Astrocyte of the spinal cord (primary cell): ENCODE results near the gene SPEG.

ENCODE experiments used
- DNase-seq: peaks from one replicate; pipeline ENCODE4 v3.0.0; 2011; ENCODE audit warnings: low read depth, low spot score
- H3K4me3 ChIP-seq: 2 replicates; pipeline ENCODE4 v1.5.1; 2011; ENCODE audit warnings: low read depth, mild to moderate bottlenecking, low read length, moderate library complexity
- CTCF ChIP-seq: IDR thresholded peaks from 2 replicates; pipeline ENCODE4 v1.5.1; 2012; ENCODE audit warnings: low read depth, mild to moderate bottlenecking, low read length, inconsistent platforms
- in situ Hi-C: cut with HindIII; loops from 2 replicates; pipeline ENCODE4 v1.10.0; 2017; ENCODE audit warnings: low sequenced_read_pairs

The SPEG gene

DNA sequence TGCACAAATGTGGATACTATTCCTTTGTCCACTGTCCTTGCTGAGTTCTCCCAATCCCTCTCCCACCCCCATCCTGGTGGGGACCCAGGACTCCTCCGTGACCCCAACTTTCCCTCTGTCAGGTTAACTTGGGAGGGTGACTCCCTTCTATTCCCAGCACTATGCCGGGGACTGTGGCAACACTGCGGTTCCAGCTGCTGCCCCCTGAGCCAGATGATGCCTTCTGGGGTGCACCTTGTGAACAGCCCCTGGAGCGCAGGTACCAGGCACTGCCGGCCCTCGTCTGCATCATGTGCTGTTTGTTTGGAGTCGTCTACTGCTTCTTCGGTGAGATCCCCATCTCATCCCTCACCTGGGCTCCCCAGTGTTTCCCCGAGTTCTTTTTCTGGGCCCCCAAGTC, 109.9 kb downstream of the SPEG start:
- H3K4me3 ChIP-seq: no peak overlapping the region
- in situ Hi-C loops: no loop called here
- TF ChIP-seq CTCF: no peak
- no peak for DNase-seq

DNA sequence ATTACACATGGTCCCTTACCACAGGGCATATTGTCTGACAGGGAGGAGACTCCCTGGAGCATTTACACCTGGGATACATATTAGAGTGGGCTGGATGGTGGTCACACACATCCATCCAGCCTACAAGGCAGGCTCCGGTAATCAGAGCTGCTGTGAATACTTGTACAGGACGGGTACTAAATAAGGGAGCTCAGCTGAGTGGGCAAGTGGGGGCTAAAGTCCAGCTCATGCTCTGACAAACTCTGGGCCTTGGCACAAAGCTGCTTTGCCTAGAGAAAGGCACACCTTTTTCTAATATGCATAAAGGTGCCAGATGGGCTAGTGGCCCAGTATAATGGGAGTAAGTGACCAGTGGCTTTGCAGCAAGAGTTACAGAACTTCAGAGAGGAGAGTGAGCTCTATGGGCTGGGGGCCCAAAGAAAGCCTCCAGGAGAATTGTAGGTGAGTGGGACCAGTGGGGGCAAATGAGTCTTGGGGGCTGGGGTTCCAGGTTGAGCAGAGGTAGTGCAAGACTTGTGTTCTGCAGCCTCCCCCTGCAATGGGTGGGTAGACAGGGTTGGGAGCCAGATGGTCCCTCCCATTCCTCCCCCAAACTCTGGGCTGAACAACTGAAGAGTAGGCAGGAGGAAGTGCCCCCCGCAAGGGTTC, 110.8 kb downstream of the SPEG start:
- no peak for DNase-seq
- H3K4me3 ChIP-seq: no peak overlapping the region
- in situ Hi-C loops: no loop called here
- TF ChIP-seq CTCF: no peak

GRCh38 chr2:219545943-219546352, 111.3 kb downstream of the SPEG start:
- no peak for TF ChIP-seq CTCF
- in situ Hi-C loops: no loop called here

GRCh38 chr2:219547621-219548020, 113.0 kb downstream of the SPEG start:
- DNase-seq: no peak
- H3K4me3 ChIP-seq: no peak overlapping the region
- TF ChIP-seq CTCF: no peak
- in situ Hi-C loops: no loop called here

More at GRCh38 chr2:219545943-219546352, 111.3 kb downstream of the SPEG start:
- H3K4me3 ChIP-seq: no peak overlapping the region
- no peak for DNase-seq
